H9 (cell line): Measurements from ENCODE around the gene GLIPR2. TPM values are rescaled to one million over a fixed set of nuclear protein-coding genes. Genes with fewer than 3 reads are reported as not detected.

Experiments
- DNase-seq: peaks from one replicate; pipeline ENCODE4 v3.0.0-alpha.2; 2017
- H2AFZ ChIP-seq: one replicate; pipeline ENCODE4 v1.6.1; 2013; ENCODE audit warnings: mild to moderate bottlenecking, low read length, control low read depth, moderate library complexity
- H2AK5ac ChIP-seq: 2 replicates; pipeline ENCODE4 v1.6.1; 2013; ENCODE audit warnings: low read length, control low read depth, mixed read lengths; ENCODE audit not compliant: insufficient read length
- H2BK120ac ChIP-seq: one replicate; pipeline ENCODE4 v1.6.1; 2013; ENCODE audit warnings: low read depth, mild to moderate bottlenecking, low read length, control low read depth, inconsistent platforms; ENCODE audit not compliant: poor library complexity, severe bottlenecking
- H2BK12ac ChIP-seq: 2 replicates; pipeline ENCODE4 v1.6.1; 2013; ENCODE audit warnings: low read length, control low read depth, mixed read lengths, low read depth; ENCODE audit not compliant: insufficient read length
- H2BK15ac ChIP-seq: 2 replicates; pipeline ENCODE4 v1.6.1; 2013; ENCODE audit warnings: low read depth, low read length, control low read depth
- H2BK20ac ChIP-seq: one replicate; pipeline ENCODE4 v1.6.1; 2013; ENCODE audit warnings: low read depth, mild to moderate bottlenecking, low read length, control low read depth, inconsistent platforms; ENCODE audit not compliant: poor library complexity, severe bottlenecking
- H2BK5ac ChIP-seq: 2 replicates; pipeline ENCODE4 v1.6.1; 2013; ENCODE audit warnings: low read length, control low read depth, mixed read lengths; ENCODE audit not compliant: insufficient read length
- H3K14ac ChIP-seq: 2 replicates; pipeline ENCODE4 v1.6.1; 2013; ENCODE audit warnings: low read length, control low read depth; ENCODE audit not compliant: insufficient read depth
- H3K18ac ChIP-seq: 2 replicates; pipeline ENCODE4 v1.6.1; 2013; ENCODE audit warnings: low read depth, mild to moderate bottlenecking, mixed read lengths, low read length, control low read depth; ENCODE audit not compliant: insufficient read length
- H3K23ac ChIP-seq: 2 replicates; pipeline ENCODE4 v1.6.1; 2013; ENCODE audit warnings: low read length, control low read depth, mixed read lengths, low read depth; ENCODE audit not compliant: insufficient read length
- H3K23me2 ChIP-seq: 2 replicates; pipeline ENCODE4 v1.6.1; 2013; ENCODE audit warnings: low read depth, mild to moderate bottlenecking, mixed read lengths, low read length, control low read depth; ENCODE audit not compliant: insufficient read length, poor library complexity, severe bottlenecking
- H3K27ac ChIP-seq: 2 replicates; pipeline ENCODE4 v1.5.1; 2013; ENCODE audit warnings: low read length, control low read depth, mixed read lengths, low read depth; ENCODE audit not compliant: insufficient read length
- H3K27me3 ChIP-seq: 2 replicates; pipeline ENCODE4 v1.6.1; 2013; ENCODE audit warnings: low read length, control low read depth, inconsistent platforms; ENCODE audit not compliant: insufficient read depth
- H3K4ac ChIP-seq: 2 replicates; pipeline ENCODE4 v1.6.1; 2013; ENCODE audit warnings: low read depth, mild to moderate bottlenecking, control low read depth, inconsistent platforms, low read length, moderate library complexity
- H3K4me1 ChIP-seq: 2 replicates; pipeline ENCODE4 v1.6.1; 2013; ENCODE audit warnings: low read length, control low read depth, inconsistent platforms; ENCODE audit not compliant: insufficient read depth
- H3K4me2 ChIP-seq: 2 replicates; pipeline ENCODE4 v1.6.1; 2013; ENCODE audit warnings: low read length, control low read depth, mixed read lengths; ENCODE audit not compliant: insufficient read length, insufficient read depth
- H3K56ac ChIP-seq: 2 replicates; pipeline ENCODE4 v1.6.1; 2013; ENCODE audit warnings: low read depth, mild to moderate bottlenecking, mixed read lengths, low read length, control low read depth; ENCODE audit not compliant: insufficient read length
- H3K79me1 ChIP-seq: 2 replicates; pipeline ENCODE4 v1.6.1; 2013; ENCODE audit warnings: low read depth, mild to moderate bottlenecking, moderate library complexity, low read length, control low read depth, inconsistent platforms; ENCODE audit not compliant: insufficient read depth, poor library complexity, severe bottlenecking
- H3K79me2 ChIP-seq: 2 replicates; pipeline ENCODE4 v1.6.1; 2013; ENCODE audit warnings: low read length, control low read depth, inconsistent platforms; ENCODE audit not compliant: insufficient read depth
- H3K9ac ChIP-seq: 2 replicates; pipeline ENCODE4 v1.6.1; 2013; ENCODE audit warnings: low read length, control low read depth, mixed read lengths; ENCODE audit not compliant: insufficient read length; ENCODE audit errors: extremely low read depth
- H3K9me3 ChIP-seq: one replicate; pipeline ENCODE4 v1.6.1; 2013; ENCODE audit warnings: low read depth, low read length, inconsistent platforms; ENCODE audit not compliant: control insufficient read depth
- H3T11ph ChIP-seq: one replicate; pipeline ENCODE4 v1.6.1; 2013; ENCODE audit warnings: mild to moderate bottlenecking, low read length, control low read depth, inconsistent platforms
- H4K20me1 ChIP-seq: one replicate; pipeline ENCODE4 v1.6.1; 2013; ENCODE audit not compliant: control insufficient read depth, insufficient read length, insufficient read depth
- H4K5ac ChIP-seq: 2 replicates; pipeline ENCODE4 v1.6.1; 2013; ENCODE audit warnings: low read depth, mild to moderate bottlenecking, mixed read lengths, low read length, control low read depth; ENCODE audit not compliant: insufficient read length
- H4K8ac ChIP-seq: replicated peaks from 2 replicates; pipeline ENCODE4 v1.6.1; 2013; ENCODE audit warnings: low read length, control low read depth, mixed read lengths, low read depth; ENCODE audit not compliant: insufficient read length
- H4K91ac ChIP-seq: 2 replicates; pipeline ENCODE4 v1.6.1; 2013; ENCODE audit warnings: low read depth, mild to moderate bottlenecking, moderate library complexity, mixed read lengths, low read length, control low read depth; ENCODE audit not compliant: insufficient read length
- H3K27ac Mint-ChIP-seq, 3 experiments: 2 replicates in 2 of 3; 3 replicates in 1 of 3; pipeline ENCODE4 v1.8.0; 2020 to 2021; ENCODE audit warnings: mixed read lengths in 3 of 3, mild to moderate bottlenecking in 1 of 3, moderate library complexity in 1 of 3
- H3K27me3 Mint-ChIP-seq: 2 replicates; pipeline ENCODE4 v1.8.0; 2021; ENCODE audit warnings: low read depth, mild to moderate bottlenecking, moderate library complexity, mixed read lengths
- H3K36me3 Mint-ChIP-seq, 3 experiments: 2 replicates in 2 of 3; 3 replicates in 1 of 3; pipeline ENCODE4 v1.8.0; 2020 to 2021; ENCODE audit warnings: low read depth in 3 of 3, mixed read lengths in 3 of 3; ENCODE audit not compliant: insufficient read depth in 1 of 3
- H3K4me1 Mint-ChIP-seq, 2 experiments: 2 replicates each; pipeline ENCODE4 v1.8.0; 2020; ENCODE audit warnings: mixed read lengths in 2 of 2
- H3K4me3 Mint-ChIP-seq, 2 experiments: 2 replicates in 1 of 2; 3 replicates in 1 of 2; pipeline ENCODE4 v1.8.0; 2020 to 2021; ENCODE audit warnings: mild to moderate bottlenecking in 2 of 2, mixed read lengths in 2 of 2, moderate library complexity in 1 of 2
- H3K9me3 Mint-ChIP-seq, 2 experiments: 2 replicates in 1 of 2; 3 replicates in 1 of 2; pipeline ENCODE4 v1.8.0; 2020; ENCODE audit warnings: mild to moderate bottlenecking in 2 of 2, mixed read lengths in 2 of 2, moderate library complexity in 1 of 2
- CTCF ChIP-seq: fragments of 200-600 bp; sonication (generic); conservative IDR thresholded peaks from 3 replicates; pipeline ENCODE4 v1.8.0; 2021; ENCODE audit warnings: antibody characterized with exemption, mild to moderate bottlenecking
- WGBS: extraction: QIAGEN DNeasy Blood & Tissue Kit; methylation state at CpG from one replicate; pipeline ENCODE4 v1.1.7; 2013; ENCODE audit warnings: missing lambda C conversion rate, low lambda C conversion rate, mixed read lengths; ENCODE audit not compliant: insufficient read length; ENCODE audit errors: extremely low coverage; 5-methylcytosine and 5-hydroxymethylcytosine counted together
- total RNA-seq: library from RNA; stranded (reverse); gene quantifications from 2 replicates; pipeline ENCODE4 v1.2.1, GENCODE V29; 2021

GLIPR2 gene
- total RNA-seq, 1 experiment from 2014 or later = 10.0 TPM

GRCh38 chr9:36151316-36152210 lies 15.0 kb downstream of the GLIPR2 start:
- TF ChIP-seq CTCF = no peak
- H3K36me3 Mint-ChIP-seq = peaks cover 4 to 9% (median 7%) of the 10 kb centered on the region in 3 experiments; a peak in 5 of 7 replicates
- no peak overlapping the region for H3T11ph ChIP-seq
- WGBS = no CpG with 5 or more reads among the region's 14 CpGs
- no peak overlapping the region for H2BK5ac ChIP-seq
- H3K4me1 ChIP-seq = peaks cover 3% of the 10 kb centered on the region; the same call in 1 of the 2 replicates
- 0 out of 4 replicates have a peak, but pooled peaks cover 0 to 3% of the 10 kb centered on the region in 2 experiments for H3K4me1 Mint-ChIP-seq
- H3K4me2 ChIP-seq = no peak overlapping the region
- no peaks in the 10 kb centered on the region for H3K27me3 ChIP-seq
- H2BK120ac ChIP-seq = no peak overlapping the region
- H3K9me3 Mint-ChIP-seq = peaks cover 2% of the 10 kb centered on the region in 2 experiments
- no peaks in the 10 kb centered on the region for H3K79me1 ChIP-seq
- H3K4ac ChIP-seq = no peak overlapping the region
- no peak overlapping the region for H3K23ac ChIP-seq
- no peak overlapping the region for H3K9ac ChIP-seq
- H3K27ac ChIP-seq = no peak overlapping the region
- H4K20me1 ChIP-seq = no peaks in the 10 kb centered on the region
- H3K56ac ChIP-seq = no peak overlapping the region
- no peak overlapping the region for H2BK12ac ChIP-seq
- H3K9me3 ChIP-seq = no peaks in the 10 kb centered on the region
- no peak overlapping the region for H2BK20ac ChIP-seq
- H4K5ac ChIP-seq = no peak overlapping the region
- H4K91ac ChIP-seq = no peak overlapping the region
- H3K18ac ChIP-seq = no peak overlapping the region
- peaks cover 3% of the 10 kb centered on the region for H3K27me3 Mint-ChIP-seq
- no peak overlapping the region for H2AFZ ChIP-seq
- no peak overlapping the region for H4K8ac ChIP-seq
- no peaks in the 10 kb centered on the region for H3K79me2 ChIP-seq
- no peak overlapping the region for H3K4me3 Mint-ChIP-seq
- H2BK15ac ChIP-seq = no peak overlapping the region
- H3K14ac ChIP-seq = peak overlapping the region; percentile 5; the same call in 1 of the 2 replicates
- H2AK5ac ChIP-seq = no peak overlapping the region
- DNase-seq = no peak
- H3K23me2 ChIP-seq = no peaks in the 10 kb centered on the region
- no peak overlapping the region for H3K27ac Mint-ChIP-seq
